HG03521 (cell line): ENCODE data around the gene CENPM.

ENCODE experiments used
- ATAC-seq: cut with Tn5 transposase; IDR thresholded peaks from one replicate; pipeline ENCODE4 v1.9.1; 2021; ENCODE audit warnings: mild to moderate bottlenecking, moderate library complexity; ENCODE audit not compliant: unreplicated experiment

CENPM gene

GRCh38 chr22:41946629-41947423 is at the start of gene CENPM:
Gene CENPM (minus strand): TSS chr22:41947152. CDS start chr22:41947076, 76 bp downstream.
- peak; percentile 79 for ATAC-seq

- ATAC-seq = no peak
Observed at GRCh38 chr22:41995211-41995610, 48.3 kb upstream of the CENPM start.

GRCh38 chr22:41992496-41992895 is 45.5 kb upstream of the CENPM start:
- ATAC-seq = no peak

- ATAC-seq = no peak
Observed at GRCh38 chr22:41991111-41991510, 44.2 kb upstream of the CENPM start.

- no peak for ATAC-seq
Observed at GRCh38 chr22:41989246-41989645, 42.3 kb upstream of the CENPM start.

GRCh38 chr22:41987276-41987675 is 40.3 kb upstream of the CENPM start:
- ATAC-seq = no peak

GRCh38 chr22:41983513-41984405 is 36.8 kb upstream of the CENPM start:
- no peak for ATAC-seq

GRCh38 chr22:41982865-41983264 is 35.9 kb upstream of the CENPM start:
- ATAC-seq = no peak

- no peak for ATAC-seq
Observed at GRCh38 chr22:41979423-41980250, 32.7 kb upstream of the CENPM start.

- no peak for ATAC-seq
Observed at GRCh38 chr22:41978732-41979131, 31.8 kb upstream of the CENPM start.

GRCh38 chr22:41976961-41977566 is 30.1 kb upstream of the CENPM start:
- no peak for ATAC-seq

GRCh38 chr22:41976070-41976901 is 29.3 kb upstream of the CENPM start:
- ATAC-seq = no peak

- no peak for ATAC-seq
Observed at GRCh38 chr22:41975299-41976069, 28.5 kb upstream of the CENPM start.

- ATAC-seq = no peak
Observed at GRCh38 chr22:41974691-41975290, 27.8 kb upstream of the CENPM start.

- no peak for ATAC-seq
Observed at GRCh38 chr22:41971431-41971830, 24.5 kb upstream of the CENPM start.

- ATAC-seq = no peak
Observed at GRCh38 chr22:41970601-41971000, 23.6 kb upstream of the CENPM start.

- no peak for ATAC-seq
Observed at GRCh38 chr22:41969110-41969646, 22.2 kb upstream of the CENPM start, which contains the start of gene SEPTIN3. Gene SEPTIN3 (plus strand): TSS chr22:41969443. CDS start chr22:41971493, 2,050 bp downstream.

- ATAC-seq = no peak
Observed at GRCh38 chr22:41968601-41969000, 21.6 kb upstream of the CENPM start.
